K562 (cell line): ENCODE data around the gene NTNG1. TPM values are rescaled to one million over a fixed set of nuclear protein-coding genes. Genes with fewer than 3 reads are reported as not detected.
A peak's percentile ranks its signal among the peaks of the same experiment; 100 is the strongest.

Source experiments
- ATAC-seq: fragments of 200-7000 bp; cut with Tn5 transposase; 3 replicates; pipeline ENCODE4 v1.9.1; 2020; ENCODE audit warnings: moderate library complexity
- BruUV-seq: library from RNA; stranded (reverse); fragments of 400-500 nt; replicated peaks from 2 replicates; lab custom pipeline; 2021; lab: Mats Ljungman, UMichigan
- CTCF ChIA-PET: fragments of 300-600 bp; formaldehyde crosslinking; extraction: SDS; loops from one replicate; lab custom pipeline; 2021; ENCODE audit warnings: low intra/inter-chr PET ratio; lab: Yijun Ruan, JAX
- POLR2A ChIA-PET: fragments of 300-600, 350-650 bp; sonication (Branson Sonifier 250); formaldehyde crosslinking; extraction: SDS; loops from one replicate; lab custom pipeline; 2021; ENCODE audit warnings: antibody characterized with exemption, inconsistent platforms; lab: Yijun Ruan, JAX
- DNase-seq, 4 experiments: peaks; one replicate each; pipeline versions ENCODE4 v3.0.0 to v3.0.0-alpha.2; 2011 to 2018; ENCODE audit warnings: low spot score in 3 of 4, mixed read lengths in 3 of 4; ENCODE audit errors: extremely low read depth in 1 of 4
- FAIRE-seq: peaks from 2 replicates; lab custom pipeline; 2011; peaks lifted over from hg19 to GRCh38; lab: Jason Lieb, UNC
- H2AFZ ChIP-seq: 2 replicates; pipeline ENCODE4 v1.6.0; 2011; ENCODE audit warnings: low read depth, low read length, control low read depth, inconsistent platforms
- H3K27ac ChIP-seq: fragments of 200-600 bp; 3 replicates; pipeline ENCODE4 v1.8.0; 2011; ENCODE audit warnings: low read depth, mild to moderate bottlenecking, control low read depth, inconsistent platforms, low read length, moderate library complexity, mixed read lengths; ENCODE audit errors: extremely low read depth
- H3K27me3 ChIP-seq, 2 experiments: fragments of 300-600 bp in 1 of 2; 2 replicates in 1 of 2; 3 replicates in 1 of 2; pipeline versions ENCODE4 v1.6.0 to v1.8.0; 2011; ENCODE audit warnings: inconsistent platforms in 2 of 2, low read length in 2 of 2, mild to moderate bottlenecking in 1 of 2, mixed read lengths in 1 of 2, moderate library complexity in 1 of 2; ENCODE audit not compliant: control insufficient read depth in 2 of 2, insufficient read depth in 2 of 2
- H3K36me3 ChIP-seq: fragments of 300-600 bp; 3 replicates; pipeline ENCODE4 v1.8.0; 2011; ENCODE audit warnings: mild to moderate bottlenecking, low read length, inconsistent platforms; ENCODE audit not compliant: control insufficient read depth, insufficient read depth
- H3K4me1 ChIP-seq, 2 experiments: fragments of 200-600 bp in 1 of 2; replicated peaks in 1 of 2; 2 replicates in 1 of 2; 3 replicates in 1 of 2; pipeline versions ENCODE4 v1.5.1 to v1.8.0; 2011; ENCODE audit warnings: inconsistent platforms in 2 of 2, low read length in 2 of 2, mild to moderate bottlenecking in 1 of 2, mixed read lengths in 1 of 2, moderate library complexity in 1 of 2; ENCODE audit not compliant: control insufficient read depth in 2 of 2, insufficient read depth in 2 of 2
- H3K4me2 ChIP-seq: 2 replicates; pipeline ENCODE4 v1.6.1; 2011; ENCODE audit warnings: low read length, control low read depth, inconsistent platforms, mixed read lengths; ENCODE audit not compliant: insufficient read depth
- H3K4me3 ChIP-seq: fragments of 200-600 bp; sonication (generic), shearing (Covaris generic); 2 replicates; pipeline ENCODE4 v1.5.1; 2016; ENCODE audit warnings: control low read depth, inconsistent platforms
- H3K79me2 ChIP-seq: fragments of 200-600 bp; 3 replicates; pipeline ENCODE4 v1.8.0; 2011; ENCODE audit warnings: low read length, inconsistent platforms; ENCODE audit not compliant: control insufficient read depth, insufficient read depth
- H3K9ac ChIP-seq, 2 experiments: 2 replicates each; pipeline versions ENCODE4 v1.6.0 to v1.6.1; 2011; ENCODE audit warnings: low read depth in 2 of 2, low read length in 2 of 2, control low read depth in 1 of 2, inconsistent platforms in 1 of 2, mild to moderate bottlenecking in 1 of 2, mixed read lengths in 1 of 2; ENCODE audit not compliant: insufficient read depth in 1 of 2
- H3K9me1 ChIP-seq: one replicate; pipeline ENCODE4 v1.6.0; 2011; ENCODE audit warnings: inconsistent platforms, mild to moderate bottlenecking, low read length, moderate library complexity; ENCODE audit not compliant: control insufficient read depth, insufficient read depth
- H3K9me3 ChIP-seq: replicated peaks from 2 replicates; pipeline ENCODE4 v1.5.1; 2011; ENCODE audit warnings: low read depth, low read length, inconsistent platforms; ENCODE audit not compliant: control insufficient read depth, insufficient read depth
- H4K20me1 ChIP-seq: replicated peaks from 2 replicates; pipeline ENCODE4 v1.6.1; 2011; ENCODE audit warnings: low read length, inconsistent platforms, mixed read lengths; ENCODE audit not compliant: control insufficient read depth, insufficient read depth
- POLR2AphosphoS5 ChIP-seq: IDR thresholded peaks from 2 replicates; pipeline ENCODE4 v1.6.1; 2011; ENCODE audit warnings: mild to moderate bottlenecking, low read depth, low read length, moderate library complexity; ENCODE audit not compliant: control insufficient read depth, insufficient read depth
- WGBS: fragments of 100-300 bp; shearing (Covaris generic); methylation state at CpG from one replicate; pipeline ENCODE4 v1.1.6; 2016; ENCODE audit warnings: low coverage, mixed read lengths; ENCODE audit not compliant: insufficient coverage; ENCODE audit errors: missing lambda C conversion rate; 5-methylcytosine and 5-hydroxymethylcytosine counted together
- in situ Hi-C: fragments of 300-500 bp; cut with MboI; formaldehyde crosslinking; loops from 4 replicates; pipeline ENCODE4 v1.15.0; 2018; ENCODE audit warnings: inconsistent platforms, mixed read lengths
- intact Hi-C: fragments of 100-400 bp; cut with micrococcal nuclease; formaldehyde crosslinking; loops from 2 replicates; pipeline ENCODE4 v1.14.2; 2022
- polyA plus RNA-seq, 8 experiments: library from polyadenylated mRNA; depleted of rRNA in 4 of 8; stranded (reverse) in 5 of 8; unstranded in 3 of 8; fragments of >200 nt; fragmentation: Nextera tagmentation in 2 of 8; fragmentation: Illumina TruSeq in 1 of 8; extraction: Ambion mirVana in 2 of 8; extraction: Trizol in 1 of 8; gene quantifications; 2 replicates each; pipeline versions ENCODE4 v1.2.1 to v1.2.3, GENCODE V29; 2011 to 2014; ENCODE audit warnings: inconsistent platforms in 1 of 8, missing spikeins in 1 of 8
- total RNA-seq, 7 experiments: library from RNA; depleted of rRNA in 6 of 7; stranded (reverse); fragments of >200 nt in 6 of 7; fragmentation: Illumina TruSeq in 2 of 7; extraction: Trizol in 2 of 7; gene quantifications; 2 replicates each; pipeline versions ENCODE4 v1.2.1 to v1.2.3, GENCODE V29; 2011 to 2021; ENCODE audit warnings: low replicate concordance in 1 of 7
- TF ChIP-seq, protein P1 (sequence below), 3 experiments: fragments of 200-800 bp in 1 of 3; fragments of 250-450 bp in 1 of 3; fragments of 450-650 bp in 1 of 3; sonication (Bioruptor Pico) in 1 of 3; sonication (Bioruptor generic) in 1 of 3; formaldehyde crosslinking in 1 of 3; IDR thresholded peaks; 2 replicates each; pipeline versions ENCODE4 v1.6.1 to v1.8.0; 2016 to 2022; ENCODE audit warnings: mild to moderate bottlenecking in 2 of 3, missing genetic modification characterization in 2 of 3, missing compliant biosample characterization in 1 of 3, moderate library complexity in 1 of 3

NTNG1 gene
- total and polyA plus RNA-seq, 9 of the 15 experiments (the other 6 are each of a cell fraction or from before 2014, with no cell fraction given) = not detected

DNA sequence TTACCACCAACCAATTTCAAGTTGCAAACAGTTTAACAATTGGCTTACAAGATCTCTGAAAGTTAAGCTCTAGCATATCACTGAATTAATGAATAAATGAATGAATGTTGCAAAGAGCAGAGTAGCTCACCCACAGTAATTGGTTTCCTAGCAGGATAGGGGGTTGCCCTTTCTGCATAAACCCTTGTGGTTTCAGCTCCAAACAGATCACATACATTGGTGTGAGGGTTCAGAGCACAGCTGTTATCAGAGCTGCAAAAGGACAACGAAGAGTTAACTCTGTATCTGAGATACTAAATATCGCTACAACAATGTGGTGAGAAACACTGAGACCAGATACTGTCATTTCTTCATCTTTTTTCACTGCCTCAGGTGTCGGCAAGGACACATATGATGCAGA is 46.6 kb downstream of the NTNG1 start:
- Histone ChIP-seq H3K9me1 (no peaks in the 10 kb centered on the region), H3K9me3 (no peaks in the 10 kb centered on the region; the same call in 1 of the 2 replicates), H3K4me1 (no peaks in the 10 kb centered on the region), H3K36me3 (no peaks in the 10 kb centered on the region), H4K20me1 (no peaks in the 10 kb centered on the region), H3K79me2 (no peaks in the 10 kb centered on the region), H3K4me2 (no peak overlapping the region), H3K9ac (no peak overlapping the region), H3K27me3 (no peaks in the 10 kb centered on the region), H3K27ac (no peak overlapping the region), H3K4me3 (no peak overlapping the region), H2AFZ (no peak overlapping the region)
- intact Hi-C loops (no loop called here), in situ Hi-C loops (no loop called here)
- 0% methylated on average over 3 of the region's 3 CpGs for WGBS
- TF ChIP-seq POLR2AphosphoS5 = no peak
- TF ChIP-seq, protein P1, sequence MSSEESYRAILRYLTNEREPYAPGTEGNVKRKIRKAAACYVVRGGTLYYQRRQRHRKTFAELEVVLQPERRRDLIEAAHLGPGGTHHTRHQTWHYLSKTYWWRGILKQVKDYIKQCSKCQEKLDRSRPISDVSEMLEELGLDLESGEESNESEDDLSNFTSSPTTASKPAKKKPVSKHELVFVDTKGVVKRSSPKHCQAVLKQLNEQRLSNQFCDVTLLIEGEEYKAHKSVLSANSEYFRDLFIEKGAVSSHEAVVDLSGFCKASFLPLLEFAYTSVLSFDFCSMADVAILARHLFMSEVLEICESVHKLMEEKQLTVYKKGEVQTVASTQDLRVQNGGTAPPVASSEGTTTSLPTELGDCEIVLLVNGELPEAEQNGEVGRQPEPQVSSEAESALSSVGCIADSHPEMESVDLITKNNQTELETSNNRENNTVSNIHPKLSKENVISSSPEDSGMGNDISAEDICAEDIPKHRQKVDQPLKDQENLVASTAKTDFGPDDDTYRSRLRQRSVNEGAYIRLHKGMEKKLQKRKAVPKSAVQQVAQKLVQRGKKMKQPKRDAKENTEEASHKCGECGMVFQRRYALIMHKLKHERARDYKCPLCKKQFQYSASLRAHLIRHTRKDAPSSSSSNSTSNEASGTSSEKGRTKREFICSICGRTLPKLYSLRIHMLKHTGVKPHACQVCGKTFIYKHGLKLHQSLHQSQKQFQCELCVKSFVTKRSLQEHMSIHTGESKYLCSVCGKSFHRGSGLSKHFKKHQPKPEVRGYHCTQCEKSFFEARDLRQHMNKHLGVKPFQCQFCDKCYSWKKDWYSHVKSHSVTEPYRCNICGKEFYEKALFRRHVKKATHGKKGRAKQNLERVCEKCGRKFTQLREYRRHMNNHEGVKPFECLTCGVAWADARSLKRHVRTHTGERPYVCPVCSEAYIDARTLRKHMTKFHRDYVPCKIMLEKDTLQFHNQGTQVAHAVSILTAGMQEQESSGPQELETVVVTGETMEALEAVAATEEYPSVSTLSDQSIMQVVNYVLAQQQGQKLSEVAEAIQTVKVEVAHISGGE (CRISPR knock-in tag; IDR thresholded peaks at IDR 0.05) = peak in 1 of 3 experiments; percentile 37; a peak in 1 of 6 replicates
- BruUV-seq = no TSS peak
- DNase-seq (no peak), FAIRE-seq (no peak), ATAC-seq (no peak)
- CTCF ChIA-PET = no interaction called here
- POLR2A ChIA-PET = no interaction called here
